Cardiac muscle cell (in vitro differentiated cells and primary cell): ENCODE data around the gene GRIK5. TPM values are rescaled to one million over a fixed set of nuclear protein-coding genes. Genes with fewer than 3 reads are reported as not detected.

Experiments used
- DNase-seq, 2 donors: peaks; one replicate each; pipeline versions ENCODE4 v3.0.0 to v3.0.0-alpha.2; 2010 to 2017; ENCODE audit warnings: low read depth in 1 of 2, low spot score in 1 of 2
- H3K27ac ChIP-seq: fragments of 200-600 bp; sonication (generic); 2 replicates; pipeline ENCODE4 v1.5.1; 2016
- H3K27me3 ChIP-seq: fragments of 200-600 bp; sonication (generic); 2 replicates; pipeline ENCODE4 v1.6.0; 2016; ENCODE audit warnings: control low read depth
- H3K36me3 ChIP-seq: fragments of 200-600 bp; sonication (generic); 2 replicates; pipeline ENCODE4 v1.5.1; 2016; ENCODE audit warnings: control low read depth
- H3K4me1 ChIP-seq: fragments of 200-600 bp; sonication (generic); 2 replicates; pipeline ENCODE4 v1.8.1; 2017; ENCODE audit warnings: low read depth, mild to moderate bottlenecking, mixed run types
- H3K4me3 ChIP-seq: fragments of 200-600 bp; sonication (generic); 2 replicates; pipeline ENCODE4 v1.5.1; 2016; ENCODE audit warnings: mild to moderate bottlenecking
- H3K9me3 ChIP-seq: fragments of 200-600 bp; sonication (generic); 2 replicates; pipeline ENCODE4 v1.5.1; 2017; ENCODE audit warnings: low read depth, mild to moderate bottlenecking, control low read depth
- polyA plus RNA-seq: library from polyadenylated mRNA; unstranded; fragments of >200 nt; fragmentation: Nextera tagmentation; extraction: Ambion mirVana; gene quantifications from 2 replicates; pipeline ENCODE4 v1.2.1, GENCODE V29; 2016
- total RNA-seq: library from RNA; depleted of rRNA; stranded (reverse); fragments of >200 nt; gene quantifications from 2 replicates; pipeline ENCODE4 v1.2.3, GENCODE V29; 2016
- TF ChIP-seq, protein P1 (sequence below): IDR thresholded peaks from 2 replicates; pipeline ENCODE4 v1.5.1; 2012; ENCODE audit warnings: low read depth, mild to moderate bottlenecking, low read length

GRIK5 gene
- total RNA-seq (9.1 and 11.8 TPM in 2 replicates), polyA plus RNA-seq (3.4 and 6.3 TPM in 2 replicates)

GRCh38 chr19:42069619-42070351, at the start of gene GRIK5:
Gene GRIK5 (minus strand): TSS chr19:42070206. CDS start chr19:42065770, 4,436 bp downstream.
- DNase-seq = peak in 1 of 2 donors; percentile 54
- Histone ChIP-seq H3K27ac (no peak within 1 kb of the TSS), H3K9me3 (no peaks in the 10 kb centered on the region), H3K4me1 (peaks cover 15% of the 10 kb centered on the region), H3K4me3 (peak within 1 kb of the TSS; percentile 31), H3K36me3 (no peaks in the 10 kb centered on the region), H3K27me3 (no peaks in the 10 kb centered on the region)
- TF ChIP-seq, protein P1, sequence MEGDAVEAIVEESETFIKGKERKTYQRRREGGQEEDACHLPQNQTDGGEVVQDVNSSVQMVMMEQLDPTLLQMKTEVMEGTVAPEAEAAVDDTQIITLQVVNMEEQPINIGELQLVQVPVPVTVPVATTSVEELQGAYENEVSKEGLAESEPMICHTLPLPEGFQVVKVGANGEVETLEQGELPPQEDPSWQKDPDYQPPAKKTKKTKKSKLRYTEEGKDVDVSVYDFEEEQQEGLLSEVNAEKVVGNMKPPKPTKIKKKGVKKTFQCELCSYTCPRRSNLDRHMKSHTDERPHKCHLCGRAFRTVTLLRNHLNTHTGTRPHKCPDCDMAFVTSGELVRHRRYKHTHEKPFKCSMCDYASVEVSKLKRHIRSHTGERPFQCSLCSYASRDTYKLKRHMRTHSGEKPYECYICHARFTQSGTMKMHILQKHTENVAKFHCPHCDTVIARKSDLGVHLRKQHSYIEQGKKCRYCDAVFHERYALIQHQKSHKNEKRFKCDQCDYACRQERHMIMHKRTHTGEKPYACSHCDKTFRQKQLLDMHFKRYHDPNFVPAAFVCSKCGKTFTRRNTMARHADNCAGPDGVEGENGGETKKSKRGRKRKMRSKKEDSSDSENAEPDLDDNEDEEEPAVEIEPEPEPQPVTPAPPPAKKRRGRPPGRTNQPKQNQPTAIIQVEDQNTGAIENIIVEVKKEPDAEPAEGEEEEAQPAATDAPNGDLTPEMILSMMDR = no peak

GRCh38 chr19:42117076-42117475, 47.1 kb upstream of the GRIK5 start:
- Histone ChIP-seq H3K27me3 (no peaks in the 10 kb centered on the region), H3K27ac (no peak overlapping the region)

GRCh38 chr19:42116308-42117075, 46.5 kb upstream of the GRIK5 start:
- Histone ChIP-seq H3K4me1 (no peaks in the 10 kb centered on the region), H3K36me3 (no peaks in the 10 kb centered on the region), H3K27ac (no peak overlapping the region), H3K9me3 (no peaks in the 10 kb centered on the region), H3K27me3 (no peaks in the 10 kb centered on the region), H3K4me3 (no peak overlapping the region)
- TF ChIP-seq, protein P1 = no peak
- no peak for DNase-seq

More at GRCh38 chr19:42117076-42117475, 47.1 kb upstream of the GRIK5 start:
- Histone ChIP-seq H3K36me3 (no peaks in the 10 kb centered on the region), H3K4me3 (no peak overlapping the region), H3K9me3 (no peaks in the 10 kb centered on the region), H3K4me1 (no peaks in the 10 kb centered on the region)
- DNase-seq = no peak
- TF ChIP-seq, protein P1 = no peak

DNA sequence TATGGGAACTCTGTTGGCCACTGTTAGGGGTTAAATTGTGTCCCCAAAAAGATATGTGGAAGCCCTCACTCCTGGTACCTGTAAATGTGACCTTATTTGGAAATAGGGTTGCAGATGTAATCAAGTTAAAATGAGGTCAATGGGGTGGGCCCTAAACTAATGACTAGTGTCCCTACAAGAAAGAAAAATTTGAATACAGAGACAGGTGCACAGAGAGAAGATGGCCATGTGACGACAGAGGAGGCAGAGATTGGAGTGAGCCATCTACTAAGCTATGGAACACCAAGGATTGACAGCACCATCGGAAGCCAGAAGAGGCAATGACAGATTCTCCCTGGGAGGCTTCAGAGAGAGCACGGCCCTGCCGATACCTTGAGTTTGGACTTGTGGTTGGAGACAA, 45.7 kb upstream of the GRIK5 start:
- Histone ChIP-seq H3K27ac (no peak overlapping the region), H3K9me3 (no peaks in the 10 kb centered on the region), H3K27me3 (no peaks in the 10 kb centered on the region), H3K36me3 (no peaks in the 10 kb centered on the region), H3K4me1 (no peaks in the 10 kb centered on the region), H3K4me3 (no peak overlapping the region)
- TF ChIP-seq, protein P1 = no peak
- no peak for DNase-seq

DNA sequence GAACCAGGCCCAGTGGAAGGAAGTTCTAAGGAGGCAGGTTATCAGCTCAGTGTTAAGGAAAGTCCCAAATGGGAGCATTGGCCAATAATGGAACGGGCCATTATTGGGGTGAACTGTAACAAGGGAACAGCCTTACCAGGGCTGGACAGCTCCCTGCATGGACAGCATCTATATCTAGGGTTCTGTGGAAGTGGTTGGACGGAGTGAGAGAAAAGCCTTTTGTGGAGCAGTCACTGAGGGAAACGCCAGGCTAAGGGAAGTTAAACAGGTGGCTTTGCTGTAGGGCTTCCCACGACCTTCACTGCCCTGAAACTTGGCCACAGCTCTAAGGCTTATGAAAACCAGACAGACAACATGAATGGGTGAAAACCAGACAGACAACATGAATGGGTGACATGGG, 45.2 kb upstream of the GRIK5 start:
- peak; percentile 32 to 64 for DNase-seq
- Histone ChIP-seq H3K4me1 (no peaks in the 10 kb centered on the region), H3K27me3 (no peaks in the 10 kb centered on the region), H3K4me3 (no peak overlapping the region), H3K9me3 (no peaks in the 10 kb centered on the region), H3K36me3 (no peaks in the 10 kb centered on the region), H3K27ac (no peak overlapping the region)
- TF ChIP-seq, protein P1 = no peak
